AG04450 (cell line): Measurements from ENCODE around the gene C17orf67. TPM values are rescaled to one million over a fixed set of nuclear protein-coding genes. Genes with fewer than 3 reads are reported as not detected.
A peak's percentile ranks its signal among the peaks of the same experiment; 100 is the strongest.
"Not testable (repeated sequence)": the region's sequence is repeated elsewhere in the genome, so short reads cannot be mapped to it uniquely, and the experiment has no call there.

Source experiments
- CTCF ChIA-PET: fragments of 300-600, 350-600 bp; formaldehyde crosslinking; extraction: SDS; loops from one replicate; lab custom pipeline; 2022; ENCODE audit warnings: antibody characterized with exemption, inconsistent platforms; lab: Charles Lee
- POLR2A ChIA-PET: fragments of 350-600 bp; formaldehyde crosslinking; extraction: SDS; loops from one replicate; lab custom pipeline; 2021; ENCODE audit warnings: antibody characterized with exemption, inconsistent platforms; lab: Yijun Ruan, JAX
- DNase-seq: peaks from one replicate; pipeline ENCODE4 v3.0.0-alpha.2; 2011; ENCODE audit warnings: low read depth, low spot score
- H3K27ac ChIP-seq: one replicate; pipeline ENCODE4 v1.5.1; 2012; ENCODE audit warnings: low read depth, low read length, control low read depth
- H3K27me3 ChIP-seq: one replicate; pipeline ENCODE4 v1.6.0; 2012; ENCODE audit warnings: low read length; ENCODE audit not compliant: control insufficient read depth, insufficient read depth
- H3K4me3 ChIP-seq: 2 replicates; pipeline ENCODE4 v1.5.1; 2011; ENCODE audit warnings: mild to moderate bottlenecking, low read depth, low read length, control low read depth
- H3K9me3 ChIP-seq: 2 replicates; pipeline ENCODE4 v1.5.1; 2012; ENCODE audit warnings: low read length; ENCODE audit not compliant: control insufficient read depth, insufficient read depth
- polyA plus RNA-seq: library from polyadenylated mRNA; depleted of rRNA; stranded (reverse); fragments of >200 nt; gene quantifications from 2 replicates; pipeline ENCODE4 v1.2.3, GENCODE V29; 2011
- TF ChIP-seq, protein P1 (sequence below): IDR thresholded peaks from 2 replicates; pipeline ENCODE4 v1.5.1; 2011; ENCODE audit warnings: low read depth, low read length, control low read depth, inconsistent platforms

The C17orf67 gene
- polyA plus RNA-seq, 1 experiment, result 0.76 TPM

DNA sequence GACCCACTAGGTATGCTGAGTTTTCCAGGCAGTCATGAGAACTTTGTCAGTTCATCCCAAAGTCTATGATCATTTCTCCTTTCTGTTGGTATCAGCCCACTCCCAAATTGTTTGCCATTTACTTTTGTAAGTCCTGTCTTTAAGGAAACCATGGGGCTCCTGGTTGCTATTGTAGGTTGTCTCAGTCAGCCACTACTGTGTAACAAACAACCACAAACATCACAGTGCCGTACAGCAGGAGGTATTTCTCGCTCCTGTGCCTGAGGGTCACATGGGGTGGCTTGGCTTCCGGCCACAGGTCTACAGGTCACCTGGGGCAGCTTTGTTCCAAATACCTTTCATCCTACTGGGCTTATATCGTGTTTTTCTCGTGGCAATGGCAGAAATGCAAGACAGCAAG, 71.6 kb downstream of the C17orf67 start:
- ChIA-PET POLR2A (no interaction called here), CTCF (no interaction called here)
- DNase-seq, result no peak
- Histone ChIP-seq H3K27me3 (no peaks in the 10 kb centered on the region), H3K4me3 (no peak overlapping the region), H3K9me3 (no peaks in the 10 kb centered on the region), H3K27ac (no peak overlapping the region)
- TF ChIP-seq, protein P1, sequence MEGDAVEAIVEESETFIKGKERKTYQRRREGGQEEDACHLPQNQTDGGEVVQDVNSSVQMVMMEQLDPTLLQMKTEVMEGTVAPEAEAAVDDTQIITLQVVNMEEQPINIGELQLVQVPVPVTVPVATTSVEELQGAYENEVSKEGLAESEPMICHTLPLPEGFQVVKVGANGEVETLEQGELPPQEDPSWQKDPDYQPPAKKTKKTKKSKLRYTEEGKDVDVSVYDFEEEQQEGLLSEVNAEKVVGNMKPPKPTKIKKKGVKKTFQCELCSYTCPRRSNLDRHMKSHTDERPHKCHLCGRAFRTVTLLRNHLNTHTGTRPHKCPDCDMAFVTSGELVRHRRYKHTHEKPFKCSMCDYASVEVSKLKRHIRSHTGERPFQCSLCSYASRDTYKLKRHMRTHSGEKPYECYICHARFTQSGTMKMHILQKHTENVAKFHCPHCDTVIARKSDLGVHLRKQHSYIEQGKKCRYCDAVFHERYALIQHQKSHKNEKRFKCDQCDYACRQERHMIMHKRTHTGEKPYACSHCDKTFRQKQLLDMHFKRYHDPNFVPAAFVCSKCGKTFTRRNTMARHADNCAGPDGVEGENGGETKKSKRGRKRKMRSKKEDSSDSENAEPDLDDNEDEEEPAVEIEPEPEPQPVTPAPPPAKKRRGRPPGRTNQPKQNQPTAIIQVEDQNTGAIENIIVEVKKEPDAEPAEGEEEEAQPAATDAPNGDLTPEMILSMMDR, result no peak

GRCh38 chr17:56761387-56761786, 72.3 kb downstream of the C17orf67 start:
- Histone ChIP-seq H3K4me3 (no peak overlapping the region), H3K27me3 (no peaks in the 10 kb centered on the region), H3K9me3 (no peaks in the 10 kb centered on the region), H3K27ac (no peak overlapping the region)
- CTCF ChIA-PET, result interaction anchor here (1.0 to 1.8 kb wide), 2 partner anchors 19 to 45 kb away, joined by 4 to 21 read pairs; no protein-coding TSS in a partner anchor
- no peak for DNase-seq
- POLR2A ChIA-PET, result no interaction called here
- TF ChIP-seq, protein P1, result no peak

DNA sequence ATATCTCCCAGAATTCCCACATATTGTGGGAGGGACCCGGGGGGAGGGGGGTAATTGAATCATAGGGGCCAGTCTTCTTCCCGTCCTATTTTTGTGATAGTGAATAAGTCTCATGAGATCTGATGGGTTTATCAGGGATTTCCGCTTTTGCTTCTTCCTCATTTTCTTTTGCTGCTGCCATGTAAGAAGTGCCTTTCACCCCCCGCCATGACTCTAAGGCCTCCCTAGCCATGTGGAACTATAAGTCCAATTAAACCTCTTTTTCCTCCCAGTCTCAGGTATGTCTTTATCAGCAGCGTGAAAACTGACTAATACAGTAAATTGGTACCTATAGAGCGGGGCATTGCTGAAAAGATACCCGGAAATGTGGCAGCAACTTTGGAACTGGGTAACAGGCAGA, 76.1 kb downstream of the C17orf67 start:
- DNase-seq, H3K27ac ChIP-seq, H3K9me3 ChIP-seq, H3K4me3 ChIP-seq, H3K27me3 ChIP-seq, POLR2A ChIA-PET, CTCF ChIA-PET: not testable (repeated sequence)

DNA sequence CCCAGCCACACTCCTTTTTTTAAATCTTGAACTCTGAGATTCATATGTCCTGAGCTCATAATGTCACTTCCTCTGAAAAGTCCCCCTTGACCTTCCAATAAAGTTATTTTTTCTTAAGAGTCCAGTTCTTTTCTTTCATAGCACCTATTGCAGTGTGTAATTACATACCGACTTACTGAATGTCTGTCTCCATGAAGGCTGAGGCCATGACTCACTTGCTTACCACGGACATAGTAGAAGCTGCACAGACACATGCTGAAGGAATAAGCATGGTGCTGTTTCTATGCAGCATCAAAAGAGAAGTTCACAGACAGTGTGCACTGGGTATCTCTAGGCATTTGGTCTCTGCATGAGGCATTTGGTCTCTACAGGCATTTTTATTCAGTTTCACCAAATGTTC, 77.2 kb downstream of the C17orf67 start:
- Histone ChIP-seq H3K27me3 (no peaks in the 10 kb centered on the region), H3K4me3 (no peak overlapping the region), H3K27ac (peak overlapping the region; percentile 75), H3K9me3 (no peaks in the 10 kb centered on the region)
- ChIA-PET CTCF (interaction anchor here (0.6 to 5.2 kb wide), 4 partner anchors 24 to 616 kb away, joined by 3 to 27 read pairs (median 15); no protein-coding TSS in a partner anchor), POLR2A (interaction anchor here (1.2 kb wide), 3 partner anchors 10 to 57 kb away, joined by 3 to 14 read pairs (median 4); no protein-coding TSS in a partner anchor)
- DNase-seq, result peak; percentile 85
- TF ChIP-seq, protein P1, result no peak

- CTCF ChIA-PET, result interaction anchor here (0.6 to 5.2 kb wide), 3 partner anchors 25 to 154 kb away, joined by 4 to 27 read pairs (median 25); no protein-coding TSS in a partner anchor
- Histone ChIP-seq H3K9me3 (no peaks in the 10 kb centered on the region), H3K4me3 (no peak overlapping the region), H3K27ac (peak overlapping the region; percentile 11), H3K27me3 (no peaks in the 10 kb centered on the region)
- POLR2A ChIA-PET, result interaction anchor here (0.8 to 1.2 kb wide), 3 partner anchors 9 to 56 kb away, joined by 3 read pairs; no protein-coding TSS in a partner anchor
- DNase-seq, result no peak
- TF ChIP-seq, protein P1, result no peak
Measured at GRCh38 chr17:56755310-56755709, 78.4 kb downstream of the C17orf67 start.
